Esophagus squamous epithelium (tissue), 4 donors: ENCODE results near the gene CTNND2.

Experiments used
- CTCF ChIP-seq, 6 experiments: fragments of 450-650 bp in 4 of 6; fragments of 200-600 bp in 2 of 6; sonication (generic) in 2 of 6; IDR thresholded peaks; one replicate each; pipeline ENCODE4 v1.5.1; 2016 to 2019; ENCODE audit warnings: antibody characterized with exemption in 6 of 6, mild to moderate bottlenecking in 4 of 6, moderate library complexity in 4 of 6
- POLR2A ChIP-seq, 4 donors: fragments of 450-650 bp; IDR thresholded peaks; one replicate each; pipeline ENCODE4 v1.6.1; 2017; ENCODE audit warnings: antibody characterized with exemption in 4 of 4, mild to moderate bottlenecking in 4 of 4, moderate library complexity in 3 of 4

GRCh38 chr5:11590475-11590874, 313.8 kb downstream of the CTNND2 start:
- no peak for TF ChIP-seq CTCF (IDR thresholded peaks at IDR 0.05)
- TF ChIP-seq POLR2A (IDR thresholded peaks at IDR 0.05): no peak
